Transverse colon (tissue), 4 donors: Measurements from ENCODE around the gene C11orf97. TPM values are rescaled to one million over a fixed set of nuclear protein-coding genes. Genes with fewer than 3 reads are reported as not detected.
"Not testable (repeated sequence)": the region's sequence is repeated elsewhere in the genome, so short reads cannot be mapped to it uniquely, and the experiment has no call there.

ENCODE experiments used
- DNase-seq: peaks from one replicate; pipeline ENCODE4 v3.0.0-alpha.2; 2019
- H3K27ac ChIP-seq, 4 donors: fragments of 200-600 bp; sonication (generic); 2 replicates each; pipeline ENCODE4 v1.5.1; 2016 to 2018; ENCODE audit warnings: inconsistent platforms in 4 of 4
- H3K27me3 ChIP-seq: fragments of 200-600 bp; sonication (generic); 2 replicates; pipeline ENCODE4 v1.5.1; 2017; ENCODE audit warnings: inconsistent platforms
- H3K36me3 ChIP-seq, 4 donors: fragments of 200-600 bp; sonication (generic); 2 replicates each; pipeline ENCODE4 v1.5.1; 2017 to 2019; ENCODE audit warnings: inconsistent platforms in 4 of 4
- H3K4me1 ChIP-seq, 4 donors: fragments of 200-600 bp; sonication (generic); 2 replicates each; pipeline ENCODE4 v1.5.1; 2017 to 2020; ENCODE audit warnings: inconsistent platforms in 4 of 4
- H3K4me3 ChIP-seq, 4 donors: fragments of 200-600 bp; sonication (generic); 1 replicate in 1 of 4; 2 replicates in 3 of 4; pipeline versions ENCODE4 v1.5.1 to v1.6.1; 2017 to 2019; ENCODE audit warnings: inconsistent platforms in 4 of 4
- H3K9me3 ChIP-seq, 2 donors: fragments of 200-600 bp; sonication (generic); 2 replicates each; pipeline ENCODE4 v1.5.1; 2017 to 2019; ENCODE audit warnings: inconsistent platforms in 2 of 2
- CTCF ChIP-seq, 5 experiments: fragments of 200-600 bp in 3 of 5; fragments of 450-650 bp in 2 of 5; sonication (generic) in 3 of 5; IDR thresholded peaks; 1 replicate in 2 of 5; 2 replicates in 3 of 5; pipeline ENCODE4 v1.5.1; 2016 to 2017; ENCODE audit warnings: antibody characterized with exemption in 5 of 5, inconsistent platforms in 3 of 5, mild to moderate bottlenecking in 2 of 5, moderate library complexity in 1 of 5
- EP300 ChIP-seq: sonication (generic); formaldehyde crosslinking; IDR thresholded peaks from one replicate; pipeline ENCODE4 v1.6.1; 2017; ENCODE audit warnings: antibody characterized with exemption, low read depth
- POLR2A ChIP-seq: fragments of 450-650 bp; IDR thresholded peaks from one replicate; pipeline ENCODE4 v1.6.1; 2016; ENCODE audit warnings: antibody characterized with exemption, mild to moderate bottlenecking, moderate library complexity
- POLR2AphosphoS5 ChIP-seq, 3 donors: sonication (generic); formaldehyde crosslinking; IDR thresholded peaks; one replicate each; pipeline ENCODE4 v1.6.1; 2016; ENCODE audit warnings: antibody characterized with exemption in 3 of 3
- WGBS, 2 donors: methylation state at CpG; one replicate each; pipeline ENCODE4 v1.1.5; 2018; ENCODE audit warnings: low coverage in 1 of 2; 5-methylcytosine and 5-hydroxymethylcytosine counted together
- in situ Hi-C, 4 donors: fragments of 200-750 bp; cut with MboI; loops; one replicate each; pipeline versions ENCODE4 v1.15.0 to v1.15.1; 2017; ENCODE audit warnings: low sequenced_read_pairs in 3 of 4, low pct_ligation_motif_present in 1 of 4, low pct_unique_long_range_greater_than_20kb in 1 of 4
- intact Hi-C: fragments of 100-400 bp; cut with DNase I; formaldehyde crosslinking; loops from one replicate; pipeline ENCODE4 v1.15.1; 2023; ENCODE audit warnings: low total_unique reads
- total RNA-seq, 4 donors: library from RNA; depleted of rRNA; stranded (reverse); fragments of >200 nt; gene quantifications; one replicate each; pipeline ENCODE4 v1.1.0, GENCODE V29; 2016

Gene C11orf97
- total RNA-seq, 4 donors from 2014 or later = not detected

DNA sequence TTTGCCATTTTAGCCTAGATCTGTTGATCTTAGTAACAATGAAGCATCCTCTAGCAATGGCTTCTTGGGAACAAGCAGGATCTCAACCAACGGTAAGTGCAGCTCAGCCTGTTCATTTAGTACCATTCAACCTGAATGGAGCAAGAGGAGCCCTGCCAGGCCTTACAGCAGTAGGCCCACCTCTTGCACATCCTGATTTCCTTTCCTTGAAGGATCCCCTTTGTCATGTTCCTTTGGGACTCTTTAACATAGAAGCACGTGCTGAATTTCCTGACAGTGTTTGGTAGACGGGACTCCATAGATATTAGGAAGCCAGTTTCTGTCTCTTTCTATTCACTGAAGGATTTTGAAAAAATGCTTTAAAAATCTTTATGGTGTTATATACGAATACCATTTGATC is 56.5 kb downstream of the C11orf97 start:
- no peak for DNase-seq
- Histone ChIP-seq H3K9me3 (no peaks in the 10 kb centered on the region), H3K27ac (no peak overlapping the region), H3K4me1 (peaks cover 0 to under 1% (median 0%) of the 10 kb centered on the region in 4 donors), H3K4me3 (no peak overlapping the region), H3K27me3 (no peaks in the 10 kb centered on the region), H3K36me3 (no peaks in the 10 kb centered on the region)
- 82 to 94% methylated on average over 4 of the region's 4 CpGs for WGBS, 2 donors
- intact Hi-C loops = no loop called here
- TF ChIP-seq CTCF (IDR thresholded peaks at IDR 0.05) (no peak), EP300 (no peak), POLR2AphosphoS5 (IDR thresholded peaks at IDR 0.05) (no peak), POLR2A (no peak)
- in situ Hi-C loops = no loop called here

- H3K36me3 ChIP-seq, H3K4me3 ChIP-seq, DNase-seq, H3K27me3 ChIP-seq, intact Hi-C loops, in situ Hi-C loops, H3K27ac ChIP-seq, H3K4me1 ChIP-seq, H3K9me3 ChIP-seq: not testable (repeated sequence)
- 62 to 83% methylated on average over 1 to 2 of the region's 2 CpGs for WGBS, 2 donors
These were observed 60.7 kb downstream of the C11orf97 start for GRCh38 chr11:94572975-94573374.

DNA sequence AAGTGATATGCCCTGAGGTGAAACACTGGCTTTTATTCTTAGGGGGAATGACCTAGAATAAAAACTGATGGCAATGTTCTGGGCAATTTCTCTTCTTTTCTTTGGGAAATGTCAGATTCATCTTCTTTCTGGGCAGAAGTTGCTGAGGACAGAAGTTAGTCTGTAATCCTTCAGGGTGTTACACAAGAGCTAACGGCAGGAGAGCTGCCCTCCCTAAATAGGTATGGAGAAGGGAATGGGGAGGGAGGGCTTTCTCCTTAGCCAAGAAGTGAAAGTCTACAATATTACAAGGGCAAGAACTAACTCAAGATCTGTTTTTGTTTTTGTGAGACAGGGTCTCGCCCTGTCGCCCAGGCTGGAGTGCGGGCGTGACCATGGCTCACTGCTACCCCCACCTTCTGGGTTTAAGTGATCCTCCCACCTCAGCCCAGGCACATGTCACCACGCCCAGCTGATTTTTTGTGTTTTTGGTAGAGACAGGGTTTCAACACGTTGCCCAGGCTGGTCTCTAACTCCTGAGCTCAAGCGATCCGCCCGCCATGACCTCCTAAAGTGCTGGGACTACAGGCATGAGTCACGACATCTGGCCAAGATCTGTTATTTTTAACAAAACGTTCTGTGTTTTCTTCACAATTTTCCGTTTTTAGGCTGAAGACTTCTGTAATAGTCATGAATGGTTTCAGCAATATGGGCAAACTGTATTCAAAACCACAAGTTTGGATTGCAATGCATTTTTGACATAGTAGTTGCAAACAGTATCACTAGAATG is 62.1 kb downstream of the C11orf97 start:
- H3K9me3 ChIP-seq = no peaks in the 10 kb centered on the region
- TF ChIP-seq POLR2AphosphoS5 (IDR thresholded peaks at IDR 0.05) (no peak), POLR2A (no peak), EP300 (no peak), CTCF (IDR thresholded peaks at IDR 0.05) (no peak)
- in situ Hi-C loops = no loop called here
- DNase-seq = no peak
- no peaks in the 10 kb centered on the region for H3K36me3 ChIP-seq
- no peaks in the 10 kb centered on the region for H3K27me3 ChIP-seq
- intact Hi-C loops = no loop called here
- WGBS, 2 donors = 65 to 79% methylated on average over 2 to 13 of the region's 13 CpGs
- no peak overlapping the region for H3K27ac ChIP-seq
- no peak overlapping the region for H3K4me3 ChIP-seq
- peaks cover 0 to 6% (median 0%) of the 10 kb centered on the region in 4 donors for H3K4me1 ChIP-seq

DNA sequence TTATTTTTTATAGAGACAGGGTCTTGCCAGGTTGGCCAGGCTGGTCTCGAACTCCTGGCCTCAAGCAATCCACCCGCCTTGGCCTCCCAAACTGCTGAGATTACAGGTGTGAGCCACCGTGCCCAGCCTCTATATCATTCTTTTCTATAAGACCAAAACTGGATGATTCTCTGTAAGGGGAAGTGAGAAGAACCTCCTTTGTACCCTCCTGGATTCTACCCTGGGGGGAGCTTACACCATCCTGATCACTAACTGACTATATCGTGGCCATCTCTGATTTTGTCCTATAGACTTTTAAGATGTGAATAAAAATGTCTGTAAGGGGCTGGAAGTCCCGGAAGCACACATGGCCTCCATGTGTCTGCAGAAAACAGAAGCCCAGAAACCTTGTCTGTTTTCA is 64.0 kb downstream of the C11orf97 start:
- Histone ChIP-seq H3K9me3 (no peaks in the 10 kb centered on the region), H3K4me3 (no peak overlapping the region), H3K27ac (no peak overlapping the region), H3K4me1 (peaks cover 0 to 6% (median 0%) of the 10 kb centered on the region in 4 donors), H3K36me3 (no peaks in the 10 kb centered on the region), H3K27me3 (no peaks in the 10 kb centered on the region)
- 82 to 89% methylated on average over 4 to 5 of the region's 5 CpGs for WGBS, 2 donors
- no peak for DNase-seq
- TF ChIP-seq EP300 = no peak
- TF ChIP-seq CTCF (IDR thresholded peaks at IDR 0.05) = no peak
- no peak for TF ChIP-seq POLR2A
- TF ChIP-seq POLR2AphosphoS5 (IDR thresholded peaks at IDR 0.05) = no peak
- intact Hi-C loops (no loop called here), in situ Hi-C loops (no loop called here)

- WGBS, 2 donors = 68 to 90% methylated on average over 3 of the region's 3 CpGs
- intact Hi-C loops = no loop called here
These were observed 65.6 kb downstream of the C11orf97 start for GRCh38 chr11:94577841-94578240.

More at GRCh38 chr11:94577841-94578240, 65.6 kb downstream of the C11orf97 start:
- in situ Hi-C loops = no loop called here
- Histone ChIP-seq H3K27me3 (no peaks in the 10 kb centered on the region), H3K9me3 (no peaks in the 10 kb centered on the region), H3K4me1 (peaks cover 0 to 6% (median 0%) of the 10 kb centered on the region in 4 donors), H3K36me3 (no peaks in the 10 kb centered on the region), H3K27ac (no peak overlapping the region), H3K4me3 (no peak overlapping the region)
- no peak for TF ChIP-seq POLR2A
- TF ChIP-seq CTCF (IDR thresholded peaks at IDR 0.05) = no peak
- TF ChIP-seq POLR2AphosphoS5 (IDR thresholded peaks at IDR 0.05) = no peak
- no peak for TF ChIP-seq EP300
- DNase-seq = no peak
